NCI-H526 treated with DMSO at 0.1 percent for 48 hours (cell line): ENCODE results near the gene NFE2L2.
A peak's percentile ranks its signal among the peaks of the same experiment; 100 is the strongest.
"Not testable (repeated sequence)": the region's sequence is repeated elsewhere in the genome, so short reads cannot be mapped to it uniquely, and the experiment has no call there.

ENCODE experiments used
- DNase-seq: peaks from one replicate; lab custom pipeline; 2025; lab: John Stamatoyannopoulos, UW

Gene NFE2L2

GRCh38 chr2:177279847-177280246, 15.3 kb upstream of the NFE2L2 start:
- DNase-seq, result no peak

GRCh38 chr2:177275743-177276055, 11.2 kb upstream of the NFE2L2 start:
- no peak for DNase-seq

- no peak for DNase-seq
Observed at GRCh38 chr2:177275040-177275742, 10.7 kb upstream of the NFE2L2 start.

- no peak for DNase-seq
Observed at GRCh38 chr2:177273408-177273807, 8.9 kb upstream of the NFE2L2 start.

DNA sequence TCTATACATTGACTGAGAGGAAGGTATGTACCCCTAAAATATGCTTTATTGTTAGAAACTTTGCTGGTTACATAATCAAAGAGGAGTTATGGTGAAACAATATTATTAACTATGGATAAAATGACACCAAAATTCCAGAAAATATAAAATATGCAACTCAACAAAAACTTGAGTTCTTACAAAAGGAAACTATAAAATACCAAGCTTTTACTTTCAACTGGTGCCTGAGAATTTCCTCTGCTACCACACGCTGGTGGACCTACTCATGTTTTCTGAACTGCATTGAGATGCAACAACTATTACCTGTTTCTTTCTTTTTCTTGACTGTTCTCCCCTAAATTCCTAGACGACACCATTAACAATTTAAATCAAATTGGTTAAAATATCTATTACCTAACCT, 8.2 kb upstream of the NFE2L2 start:
- no peak for DNase-seq

DNA sequence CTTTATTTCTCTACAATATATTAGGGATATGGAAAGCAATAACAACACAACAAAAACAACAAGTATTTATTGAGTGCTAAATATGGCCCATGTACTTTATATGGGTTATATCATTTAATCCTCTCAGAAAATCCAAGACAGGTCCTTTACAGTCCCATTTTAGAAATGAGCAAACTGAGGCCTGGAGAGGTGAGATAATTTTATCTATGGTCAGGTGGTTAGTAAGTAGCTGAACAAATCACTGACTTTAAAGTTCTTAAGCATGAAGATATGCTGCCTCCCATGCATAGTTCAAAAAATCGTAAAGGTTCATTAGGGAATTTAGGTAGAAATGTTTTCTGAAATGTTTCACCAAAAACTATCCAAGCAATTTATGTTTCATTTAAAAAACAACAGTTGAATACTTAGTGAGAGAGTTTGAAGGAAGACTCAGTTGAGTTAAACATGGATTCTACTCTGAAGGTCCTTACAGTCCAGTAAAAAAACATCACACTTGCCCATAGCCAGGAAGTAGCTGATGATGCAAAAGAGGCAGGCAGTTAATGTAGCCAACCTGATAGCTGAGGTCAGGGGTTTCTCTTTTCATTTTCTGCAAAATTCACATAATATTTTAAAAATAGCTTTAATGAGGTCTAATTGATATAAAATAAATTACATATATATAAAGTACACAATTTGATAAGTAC, 7.6 kb upstream of the NFE2L2 start:
- no peak for DNase-seq

DNA sequence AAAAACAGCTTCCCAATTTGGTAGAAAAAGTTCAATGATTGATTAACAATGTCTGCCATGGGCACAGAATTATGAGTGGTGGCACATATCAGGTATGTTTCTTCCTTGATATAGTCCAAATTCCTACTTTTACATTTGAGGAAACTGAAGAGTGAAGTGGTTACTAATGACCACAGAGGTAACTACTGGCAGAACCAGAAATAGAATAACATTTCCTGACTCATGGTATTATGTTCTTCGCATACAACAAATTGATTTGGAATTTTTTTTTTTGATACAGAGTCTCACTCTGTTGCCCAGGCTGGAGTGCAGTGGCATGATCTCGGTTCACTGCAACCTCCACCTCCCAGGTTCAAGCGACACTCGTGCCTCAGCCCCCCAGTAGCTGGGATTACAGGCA, 6.0 kb upstream of the NFE2L2 start:
- DNase-seq, result no peak

GRCh38 chr2:177268901-177269300, 4.4 kb upstream of the NFE2L2 start:
- no peak for DNase-seq

DNA sequence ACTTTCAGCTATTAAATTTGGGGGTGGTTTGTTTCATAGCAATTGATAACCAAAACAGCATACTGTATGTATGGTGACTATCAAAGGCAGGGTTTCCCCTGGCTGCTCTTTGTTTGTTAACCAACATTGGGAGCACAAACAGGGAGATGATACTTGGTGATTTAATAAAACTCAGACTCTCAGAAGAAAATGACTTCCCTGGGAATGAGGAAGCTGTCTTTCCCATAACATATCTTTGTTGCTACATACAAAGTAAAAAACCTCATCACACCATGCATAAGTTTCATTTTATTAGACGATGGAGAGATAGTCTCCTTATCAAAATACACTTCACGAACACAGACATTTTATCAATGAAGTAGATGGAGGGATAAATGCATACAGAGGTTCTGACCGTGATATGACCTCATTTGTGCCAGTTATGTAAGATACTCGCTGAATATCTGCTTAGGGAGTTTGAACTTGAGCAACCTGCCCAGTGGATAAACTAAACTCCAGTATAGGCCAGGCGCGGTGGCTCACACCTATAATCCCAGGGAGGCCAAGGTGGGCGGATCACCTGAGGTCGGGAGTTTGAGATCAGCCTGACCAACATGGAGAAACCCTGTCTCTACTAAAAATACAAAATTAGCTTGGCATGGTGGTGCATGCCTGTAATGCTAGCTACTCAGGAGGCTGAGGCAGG, 3.8 kb upstream of the NFE2L2 start:
- no peak for DNase-seq

DNA sequence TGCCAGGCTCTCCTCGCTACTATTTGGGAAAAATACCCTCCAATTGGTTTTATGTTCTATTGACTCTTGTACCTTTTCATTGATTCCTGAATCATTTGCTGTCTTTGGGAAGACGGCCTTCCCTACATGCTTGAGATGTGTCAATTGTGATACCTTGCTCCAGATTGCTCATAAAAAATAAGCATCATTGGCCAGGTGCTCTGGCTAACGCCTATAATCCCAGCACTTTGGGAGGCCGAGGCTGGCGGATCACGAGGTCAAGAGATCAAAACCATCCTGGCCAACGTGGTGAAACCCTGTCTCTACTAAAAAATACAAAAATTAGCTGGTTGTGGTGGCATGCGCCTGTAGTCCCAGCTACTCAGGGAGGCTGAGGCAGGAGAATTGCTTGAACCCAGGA, 2.4 kb upstream of the NFE2L2 start:
- DNase-seq, result not testable (repeated sequence)

DNA sequence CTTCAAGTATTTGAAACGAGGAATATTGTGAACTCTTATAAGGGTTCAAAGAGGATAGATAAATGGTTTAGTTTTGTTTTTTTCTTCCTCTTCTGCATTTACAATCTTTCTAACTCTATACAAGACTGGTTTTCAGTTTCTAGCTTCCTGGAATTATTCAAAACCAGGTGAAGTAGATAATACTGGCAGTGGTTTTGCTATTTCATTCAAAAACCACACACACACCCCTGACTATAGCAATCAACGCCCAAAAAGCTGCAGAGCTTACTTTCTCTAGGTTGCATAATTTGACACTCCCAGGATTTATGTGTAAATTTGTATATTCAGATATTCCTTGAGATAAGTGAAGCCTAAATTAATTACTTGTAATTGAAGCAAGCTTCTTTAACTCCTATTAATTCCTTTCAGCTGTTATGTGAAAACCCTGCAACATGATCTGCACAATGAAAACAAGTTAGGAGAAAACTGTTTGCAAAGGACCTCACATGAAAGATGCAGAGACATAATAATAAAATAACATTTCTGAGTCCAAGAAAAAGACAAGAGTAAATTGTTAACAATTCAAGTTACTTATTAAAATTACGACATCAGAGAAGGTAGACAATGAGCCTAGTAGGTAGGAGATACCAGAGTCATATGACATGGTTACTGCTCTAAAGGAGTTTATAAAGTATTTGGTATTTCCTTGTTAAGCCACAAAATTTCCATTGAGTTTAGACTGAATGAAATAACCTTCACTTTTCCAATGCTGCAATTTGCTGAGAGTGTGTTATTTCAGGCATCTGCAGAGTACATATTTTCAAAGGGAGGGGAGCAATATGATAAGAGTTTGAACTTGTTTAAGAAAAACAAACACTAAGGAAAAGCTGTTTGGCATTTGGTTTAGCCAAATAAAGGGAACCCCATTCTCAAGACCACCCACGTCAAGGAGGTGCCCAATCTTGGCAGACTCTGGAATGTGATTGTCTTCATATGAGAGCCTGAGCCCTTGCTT, 1.6 kb upstream of the NFE2L2 start:
- DNase-seq, result peak; percentile 71

GRCh38 chr2:177264209-177264692, 276 bp downstream of the NFE2L2 start:
- no peak for DNase-seq

GRCh38 chr2:177263451-177264208, 897 bp downstream of the NFE2L2 start:
- peak; percentile 92 for DNase-seq

DNA sequence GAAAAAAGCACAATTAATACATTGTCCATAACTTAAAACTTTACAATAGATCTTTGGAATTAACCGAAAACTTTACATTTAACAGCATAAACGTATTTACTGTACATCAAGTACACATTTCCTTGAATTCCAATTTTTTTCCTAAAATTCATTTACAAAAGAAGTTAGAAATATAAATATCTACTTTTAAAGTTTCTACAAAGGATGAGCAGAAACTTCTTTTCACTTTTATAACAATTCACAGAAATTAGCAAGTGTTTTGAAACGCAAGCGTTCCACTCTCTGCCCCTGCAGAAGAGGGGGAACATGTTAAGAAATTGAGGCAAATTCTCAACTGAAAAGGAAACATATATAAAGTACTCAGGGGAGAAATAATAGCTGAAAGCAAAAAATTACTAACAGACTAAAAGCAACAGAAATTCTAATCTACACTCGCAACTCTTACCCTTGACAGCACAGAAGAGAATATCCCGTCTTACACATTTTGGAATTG, 1.5 kb downstream of the NFE2L2 start:
- no peak for DNase-seq

- DNase-seq, result no peak
Observed at GRCh38 chr2:177262092-177262491, 2.4 kb downstream of the NFE2L2 start.

DNA sequence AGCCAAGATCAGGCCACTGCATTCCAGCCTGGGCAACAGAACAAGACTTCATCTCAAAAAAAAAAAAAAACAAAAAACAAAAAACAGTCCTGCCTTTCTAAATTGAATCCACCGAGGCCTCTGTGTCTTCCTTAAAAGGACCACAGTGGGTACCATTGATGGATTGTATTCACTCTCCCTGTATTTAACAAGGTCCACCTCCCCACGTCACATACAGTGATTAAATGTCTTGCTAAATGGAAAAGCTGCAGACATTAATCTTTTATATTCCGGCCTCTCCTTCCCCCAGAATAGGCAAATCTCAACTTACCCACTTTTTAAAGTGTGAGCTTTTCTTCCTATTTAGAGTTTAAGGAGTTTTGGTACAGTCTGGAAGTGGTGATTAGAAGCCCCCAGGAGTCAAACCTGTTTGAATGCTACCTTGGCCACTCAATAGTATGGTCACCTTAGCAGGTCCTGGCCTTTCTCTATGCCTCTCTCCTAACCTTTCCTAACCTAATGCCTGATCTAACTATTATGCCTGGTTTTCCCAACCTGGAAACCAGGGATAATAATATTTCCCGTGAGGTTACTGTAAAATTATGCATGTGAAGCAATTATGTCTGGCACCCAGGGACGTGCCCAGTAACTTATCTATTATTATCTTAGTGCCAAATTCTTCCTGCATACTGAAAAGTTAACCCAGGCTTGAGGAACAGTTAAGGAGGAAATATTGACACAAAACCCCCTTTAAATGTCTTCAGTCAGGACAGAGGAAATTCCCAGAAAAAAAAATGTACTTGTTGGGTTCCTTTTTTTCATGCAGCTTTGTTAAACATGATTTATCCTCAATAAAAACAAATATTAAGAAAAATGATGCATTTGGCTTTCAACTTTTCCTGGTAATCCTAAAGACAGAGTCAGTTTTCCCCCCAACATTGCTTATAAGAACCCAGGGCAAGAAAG, 3.1 kb downstream of the NFE2L2 start:
- no peak for DNase-seq

- no peak for DNase-seq
Observed at GRCh38 chr2:177260379-177260778, 4.1 kb downstream of the NFE2L2 start.

- DNase-seq, result no peak
Observed at GRCh38 chr2:177258059-177258458, 6.5 kb downstream of the NFE2L2 start.

GRCh38 chr2:177257471-177257870, 7.1 kb downstream of the NFE2L2 start:
- DNase-seq, result no peak

- DNase-seq, result no peak
Observed at GRCh38 chr2:177256695-177257094, 7.8 kb downstream of the NFE2L2 start.
